Measurements from ENCODE around the gene SHLD2.
"Not testable (repeated sequence)": the region's sequence is repeated elsewhere in the genome, so short reads cannot be mapped to it uniquely, and the experiment has no call there.

SHLD2 gene

DNA sequence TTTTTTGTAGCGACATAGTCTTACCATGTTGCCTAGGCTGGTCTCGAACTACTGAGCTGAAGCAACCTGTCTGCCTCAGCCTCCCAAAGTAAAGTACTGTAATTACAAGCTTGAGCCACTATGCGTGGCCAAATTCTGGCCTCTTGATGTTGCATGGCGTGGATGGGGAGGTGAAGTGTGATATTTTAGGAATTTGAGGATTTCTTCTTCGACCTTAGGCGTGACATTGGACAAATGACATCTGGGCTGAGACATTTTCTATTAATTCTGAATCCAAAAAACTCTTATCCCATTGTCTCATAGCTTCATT lies 48.1 kb downstream of the SHLD2 start:
- not testable (repeated sequence) for FAIRE-seq

DNA sequence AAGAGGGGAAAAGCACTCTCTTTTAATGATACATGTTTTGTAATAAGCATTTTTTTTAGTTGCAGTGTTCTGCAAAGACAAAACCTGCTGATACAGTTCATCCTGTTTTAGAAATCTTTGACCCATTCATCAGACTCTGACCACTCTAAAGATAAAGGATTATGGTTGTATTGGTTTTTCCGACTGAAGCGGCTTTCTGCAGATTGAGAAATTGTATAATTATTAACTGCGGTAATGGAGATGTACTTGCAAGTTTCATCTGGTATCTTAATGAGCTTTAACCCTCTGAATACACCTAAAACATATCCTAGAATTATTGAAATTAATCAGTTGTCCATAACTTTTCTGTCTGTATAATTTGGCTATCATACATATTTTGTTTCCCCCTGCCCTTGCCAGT lies 50.6 kb downstream of the SHLD2 start:
- FAIRE-seq = not testable (repeated sequence)

DNA sequence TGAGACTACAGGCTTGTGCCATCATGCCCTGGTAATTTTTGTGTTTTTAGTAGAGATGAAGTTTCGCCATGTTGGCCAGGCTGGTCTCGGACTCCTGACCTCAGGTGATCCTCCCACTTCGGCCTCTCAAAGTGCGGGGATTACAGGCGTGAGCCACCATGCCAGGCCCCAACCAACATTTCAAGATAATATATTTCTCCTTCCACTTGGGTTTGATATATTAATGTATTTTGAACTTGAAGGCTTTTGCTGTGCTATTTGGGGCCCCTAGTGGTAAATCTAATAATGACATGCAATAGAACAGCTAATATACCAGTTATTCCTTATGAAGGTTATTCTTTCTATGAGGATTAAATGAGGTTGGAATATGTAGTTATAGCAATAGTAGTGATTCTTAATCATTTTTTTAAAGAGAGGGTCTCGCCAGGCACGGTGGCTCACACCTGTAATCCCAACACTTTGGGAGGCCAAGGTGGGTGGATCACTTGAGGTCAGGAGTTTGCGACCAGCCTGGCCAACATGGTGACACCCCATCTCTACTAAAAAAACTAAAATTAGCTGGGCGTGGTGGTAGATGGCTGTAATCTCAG lies 54.1 kb downstream of the SHLD2 start:
- FAIRE-seq = not testable (repeated sequence)

DNA sequence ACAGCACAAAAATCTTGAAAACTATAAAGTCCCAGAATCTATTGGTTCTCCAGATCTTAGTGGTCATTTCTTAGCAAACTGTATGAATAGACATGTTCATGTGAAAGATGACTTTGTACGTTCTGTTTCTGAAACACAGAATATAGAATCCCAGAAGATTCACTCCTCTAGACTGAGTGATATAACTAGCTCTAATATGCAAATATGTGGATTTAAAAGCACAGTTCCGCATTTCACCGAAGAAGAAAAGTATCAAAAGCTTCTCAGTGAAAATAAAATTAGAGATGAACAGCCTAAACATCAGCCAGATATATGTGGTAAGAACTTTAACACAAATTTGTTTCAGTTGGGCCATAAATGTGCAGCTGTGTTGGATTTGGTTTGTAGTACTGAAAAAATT lies 56.5 kb downstream of the SHLD2 start:
- FAIRE-seq = not testable (repeated sequence)

DNA sequence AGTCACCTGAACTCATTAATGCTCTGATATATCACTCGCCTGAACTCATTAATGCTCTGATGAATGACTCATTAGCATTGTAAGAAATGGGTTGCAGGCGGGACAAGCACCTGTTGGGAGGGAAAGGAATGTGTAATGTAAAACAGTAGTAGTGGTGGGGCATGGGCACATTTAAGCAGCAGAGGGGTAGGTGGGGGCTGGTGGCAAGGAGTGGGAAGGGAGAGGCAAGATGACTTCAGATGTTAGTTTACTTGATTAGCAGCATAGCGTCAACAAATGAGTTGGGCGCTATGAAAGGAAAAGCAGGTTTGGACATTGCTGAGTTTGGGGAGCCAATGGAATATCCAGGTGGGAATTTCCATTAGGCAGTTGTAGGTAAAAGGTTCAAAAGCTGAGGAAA lies 61.8 kb downstream of the SHLD2 start:
- FAIRE-seq = not testable (repeated sequence)

DNA sequence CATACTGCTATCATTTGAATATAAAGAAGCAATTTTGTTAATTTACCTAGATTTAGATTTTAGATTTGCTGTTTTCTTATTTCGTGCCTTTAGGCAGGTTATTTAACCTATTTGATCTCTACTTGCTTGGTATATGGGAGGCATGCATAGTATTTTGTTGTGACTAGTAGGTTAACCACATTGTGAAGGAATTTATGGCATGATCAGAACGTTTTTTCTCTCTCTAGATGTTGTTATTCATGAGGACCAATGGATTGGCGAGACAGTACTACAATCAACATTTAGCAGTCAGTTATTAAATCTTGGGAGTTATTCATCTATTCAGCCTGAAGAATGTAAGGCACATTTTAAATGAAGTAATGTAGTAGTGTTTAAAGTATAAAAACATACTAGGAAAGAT lies 62.8 kb downstream of the SHLD2 start:
- FAIRE-seq = not testable (repeated sequence)

DNA sequence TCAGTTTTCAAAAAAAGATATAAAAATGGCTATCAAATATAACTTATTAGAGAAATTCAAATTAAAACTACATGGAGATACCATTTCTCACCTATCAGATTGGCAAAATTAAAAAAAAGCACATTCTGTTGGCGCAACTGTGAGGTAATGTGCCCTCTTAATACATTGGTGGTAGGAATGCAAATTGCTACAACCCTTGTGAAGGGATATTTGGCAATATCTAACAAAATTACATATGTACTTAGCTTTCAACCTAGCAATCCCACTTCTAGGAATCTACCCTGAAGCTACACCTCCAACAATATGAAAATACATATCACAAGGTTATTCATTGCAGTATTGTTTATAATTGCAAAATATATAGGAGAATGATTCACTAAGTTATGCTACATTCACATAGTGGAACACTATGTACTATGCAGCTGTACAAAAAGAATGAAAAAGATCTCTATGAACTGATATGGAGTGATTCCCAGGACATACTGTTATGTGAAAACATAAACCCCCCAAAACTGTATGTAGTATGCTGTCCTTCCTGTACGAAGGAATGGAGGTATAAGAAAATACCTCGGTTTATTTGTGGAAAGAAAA lies 67.8 kb downstream of the SHLD2 start:
- not testable (repeated sequence) for FAIRE-seq

DNA sequence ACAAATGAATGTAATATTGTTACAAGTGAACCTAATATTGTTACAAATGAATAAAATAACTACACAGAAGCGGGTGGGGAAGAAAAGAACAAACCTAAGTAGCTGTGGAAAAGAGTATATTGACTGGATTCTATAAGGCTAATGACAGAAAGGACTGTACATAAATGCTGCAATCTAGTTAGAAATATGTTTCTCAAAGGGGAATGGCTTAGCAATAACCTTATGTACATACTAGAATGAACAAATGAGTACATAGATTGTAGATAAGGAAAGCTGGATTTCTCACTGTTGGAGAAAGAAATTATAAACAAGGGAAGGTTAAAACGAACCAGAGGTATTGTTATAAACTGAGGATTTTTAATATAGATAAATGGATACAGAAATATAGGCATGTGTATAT lies 68.4 kb downstream of the SHLD2 start:
- not testable (repeated sequence) for FAIRE-seq

DNA sequence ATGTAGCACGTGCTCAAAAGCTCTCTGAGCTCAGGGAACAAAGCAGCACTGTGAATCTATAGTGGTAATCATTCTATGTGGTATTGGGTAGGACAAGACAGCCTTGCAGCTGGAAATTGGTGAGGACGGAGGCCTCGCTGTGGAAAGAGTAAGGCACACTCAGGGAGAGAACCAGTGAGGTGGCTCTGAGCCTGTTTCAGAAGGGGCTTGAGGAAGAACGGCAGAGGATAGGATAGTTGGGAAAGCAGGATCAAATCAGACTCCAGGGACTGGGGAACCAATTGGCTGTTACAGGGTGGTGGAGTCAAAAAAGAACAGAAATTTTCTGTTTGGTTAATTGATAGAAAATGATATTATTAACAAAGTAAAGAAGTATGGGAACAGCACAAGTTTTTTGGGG lies 74.9 kb downstream of the SHLD2 start:
- not testable (repeated sequence) for FAIRE-seq

DNA sequence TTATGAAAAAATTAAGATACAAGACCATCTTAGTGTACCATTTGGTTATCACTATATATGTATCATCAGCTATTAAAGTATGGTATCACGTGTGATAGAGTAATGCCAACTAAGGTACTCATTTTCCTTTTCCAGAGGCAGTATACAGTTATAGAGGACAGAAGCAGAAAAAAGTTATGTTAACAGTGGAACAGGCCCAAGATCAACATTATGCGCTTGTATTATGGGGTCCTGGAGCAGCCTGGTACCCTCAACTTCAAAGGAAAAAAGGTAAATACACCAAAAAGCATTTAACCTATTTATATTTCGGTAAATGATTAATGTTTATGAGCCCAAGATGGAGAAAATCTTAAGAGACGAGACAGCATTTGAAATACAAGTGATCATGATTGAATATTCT lies 75.7 kb downstream of the SHLD2 start:
- not testable (repeated sequence) for FAIRE-seq

DNA sequence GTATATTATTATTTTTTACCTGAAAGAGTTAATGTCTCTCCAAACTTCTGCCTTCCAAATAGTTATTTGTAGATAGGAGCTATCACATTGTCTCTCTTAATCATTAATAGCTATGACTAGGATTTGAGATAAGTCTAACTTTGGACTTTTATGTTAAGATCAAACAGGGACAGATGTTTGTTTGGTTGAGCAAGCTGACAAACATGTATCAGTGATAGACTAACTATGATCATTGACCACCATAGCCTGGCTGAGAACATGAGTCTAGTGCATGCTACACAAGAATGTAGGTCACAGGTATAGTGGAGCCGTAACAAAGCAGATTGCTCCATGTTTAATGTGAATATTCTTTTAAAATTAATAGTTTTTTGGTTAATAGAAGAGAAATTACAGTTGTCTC lies 76.7 kb downstream of the SHLD2 start:
- not testable (repeated sequence) for FAIRE-seq

DNA sequence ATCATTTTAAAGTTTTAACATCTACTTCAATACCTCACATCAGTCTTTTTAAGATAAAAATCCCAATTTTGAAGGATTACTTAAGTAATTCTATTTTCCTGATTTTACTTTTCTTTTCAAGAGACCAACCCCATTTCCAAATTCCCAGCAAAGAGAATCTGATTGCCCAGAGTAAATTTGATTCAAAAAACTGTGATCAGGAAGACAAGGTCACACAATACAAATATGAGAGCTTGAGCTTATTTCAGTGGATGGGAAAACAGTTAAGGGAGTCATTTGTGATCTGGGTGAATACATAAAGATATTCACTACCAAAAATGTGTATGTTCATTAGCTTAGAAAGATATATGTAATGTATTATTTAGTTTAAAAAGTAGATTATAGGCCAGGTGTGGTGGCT lies 77.2 kb downstream of the SHLD2 start:
- not testable (repeated sequence) for FAIRE-seq

DNA sequence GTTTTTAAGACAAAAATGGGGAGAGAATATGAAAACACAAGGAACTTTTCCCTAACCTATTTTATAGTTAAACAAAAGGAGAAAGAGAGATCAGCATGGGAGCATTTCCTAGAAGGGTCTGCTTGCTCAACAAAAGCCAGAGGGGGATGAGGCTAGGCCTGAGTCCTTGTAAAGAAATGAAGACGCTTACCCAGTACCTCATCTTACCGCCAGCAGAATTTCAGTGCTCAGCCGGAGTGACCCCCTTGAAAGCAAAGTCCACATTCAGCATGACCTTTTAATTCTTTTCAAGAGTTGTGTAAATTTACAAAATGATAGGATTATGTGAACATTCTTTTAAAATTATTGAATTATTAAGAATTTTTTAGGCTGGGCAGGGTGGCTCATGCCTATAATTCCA lies 82.6 kb downstream of the SHLD2 start:
- FAIRE-seq = not testable (repeated sequence)

DNA sequence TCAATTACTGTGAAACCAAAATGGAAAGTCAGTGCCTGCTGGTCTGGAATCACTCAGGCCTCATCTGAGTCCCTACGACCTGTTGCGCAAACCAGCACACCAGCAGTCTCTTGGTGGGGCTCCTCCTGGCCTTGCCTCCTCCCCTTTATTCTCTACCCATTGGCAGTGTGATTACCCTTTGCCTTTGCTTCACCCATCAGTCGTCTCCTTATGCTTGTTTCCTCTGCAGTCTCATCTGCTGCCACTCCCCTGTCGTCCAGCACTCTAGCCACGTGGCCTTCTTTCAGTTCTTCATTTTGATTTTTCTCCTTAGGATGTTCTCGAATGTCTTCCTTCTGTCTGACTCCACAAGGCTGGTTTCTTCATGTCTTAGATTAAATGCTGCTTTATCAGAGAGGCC lies 89.4 kb downstream of the SHLD2 start:
- FAIRE-seq = not testable (repeated sequence)

DNA sequence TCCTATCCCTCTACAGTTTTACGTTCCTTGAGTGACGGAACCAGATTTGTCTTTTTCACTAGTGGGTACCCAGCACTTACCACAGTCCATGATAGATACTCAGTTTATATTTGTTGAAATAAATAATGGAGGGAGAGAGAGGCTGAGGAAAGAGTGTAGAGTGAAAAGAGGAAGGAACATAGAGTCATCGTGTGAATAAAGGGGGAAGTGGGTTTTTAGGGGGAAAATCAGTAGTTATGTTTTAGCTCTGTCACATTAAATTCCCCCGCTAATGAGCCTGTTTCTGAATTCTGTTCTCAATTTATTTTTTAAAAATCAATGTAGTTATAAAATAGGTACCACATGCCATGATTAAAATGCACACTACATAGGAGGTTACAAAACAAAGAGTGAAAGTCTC lies 91.0 kb downstream of the SHLD2 start:
- not testable (repeated sequence) for FAIRE-seq

DNA sequence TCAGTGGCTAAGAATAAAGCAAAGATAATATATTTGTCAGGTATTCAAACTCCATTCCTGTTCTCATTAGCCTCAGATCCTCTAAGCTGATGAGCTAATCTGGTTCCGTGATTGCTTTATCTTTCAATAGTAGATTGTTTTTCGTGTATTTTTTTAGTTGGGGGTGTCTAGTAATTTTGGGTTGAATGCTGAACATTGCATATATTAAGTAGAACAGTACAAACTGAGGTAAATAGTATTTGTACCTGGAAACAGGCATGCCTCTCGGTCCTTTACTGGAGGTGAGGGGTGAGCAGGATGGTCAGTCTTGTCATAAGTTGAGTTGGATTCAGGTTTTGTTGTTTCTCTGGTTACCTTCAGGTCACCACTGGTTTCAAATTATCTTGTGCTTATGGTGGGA lies 92.6 kb downstream of the SHLD2 start:
- not testable (repeated sequence) for FAIRE-seq

DNA sequence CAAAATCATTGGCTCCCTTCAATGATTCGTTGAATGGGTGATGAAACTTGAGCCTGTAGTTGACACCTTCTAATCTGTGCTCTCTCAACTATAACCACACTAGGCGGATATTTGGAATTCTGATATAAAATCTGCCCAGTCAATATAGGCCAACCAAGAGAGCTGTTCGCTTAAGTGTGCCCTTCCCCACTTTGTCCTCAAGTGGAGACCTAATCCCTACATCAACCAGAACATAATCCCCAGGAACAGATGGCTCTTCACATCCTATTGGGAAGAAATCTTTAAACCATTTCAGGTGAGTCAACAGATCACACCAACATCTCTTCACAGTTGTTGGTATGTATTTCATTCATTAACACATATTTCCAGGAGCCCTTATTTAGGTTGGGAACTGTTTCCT lies 96.8 kb downstream of the SHLD2 start:
- not testable (repeated sequence) for FAIRE-seq

DNA sequence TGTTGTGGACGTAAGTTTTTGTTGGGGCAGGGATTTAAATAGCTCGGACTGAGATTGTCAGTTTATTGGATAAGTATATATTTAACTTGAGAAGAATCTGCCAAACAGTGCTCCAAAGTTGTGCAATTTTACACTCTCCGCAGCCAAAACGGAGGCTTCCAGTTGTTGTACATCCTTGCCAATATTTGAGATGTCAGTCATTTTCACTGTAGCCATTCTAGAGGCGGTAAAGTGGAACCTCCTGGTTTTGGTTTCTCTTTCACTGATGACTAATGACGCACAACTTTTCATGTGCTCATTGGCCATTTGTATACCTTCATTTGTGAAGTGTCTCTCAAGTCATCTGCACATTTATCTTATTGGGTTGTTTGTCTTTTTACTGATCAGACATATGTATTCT lies 105.9 kb downstream of the SHLD2 start:
- FAIRE-seq = not testable (repeated sequence)

DNA sequence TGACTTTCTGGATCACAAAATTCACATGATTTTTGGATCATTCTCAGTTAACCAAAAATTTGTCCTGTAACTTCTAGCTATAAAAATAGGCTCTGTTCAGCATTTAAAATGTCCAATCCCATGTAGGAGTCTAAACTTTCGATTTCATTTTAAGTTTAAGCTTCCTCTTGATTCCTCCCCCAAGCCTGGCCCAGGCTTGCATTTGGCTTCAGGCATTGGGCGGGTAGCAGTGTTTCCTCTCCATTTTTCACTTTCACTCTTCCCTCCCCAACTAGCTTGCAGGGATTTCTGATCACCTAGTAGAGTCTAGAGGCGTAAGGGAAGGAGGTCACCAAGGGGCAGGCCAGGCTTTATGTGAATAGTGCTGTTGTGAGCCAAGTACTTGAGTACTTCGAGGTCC lies 109.8 kb downstream of the SHLD2 start:
- FAIRE-seq = not testable (repeated sequence)

DNA sequence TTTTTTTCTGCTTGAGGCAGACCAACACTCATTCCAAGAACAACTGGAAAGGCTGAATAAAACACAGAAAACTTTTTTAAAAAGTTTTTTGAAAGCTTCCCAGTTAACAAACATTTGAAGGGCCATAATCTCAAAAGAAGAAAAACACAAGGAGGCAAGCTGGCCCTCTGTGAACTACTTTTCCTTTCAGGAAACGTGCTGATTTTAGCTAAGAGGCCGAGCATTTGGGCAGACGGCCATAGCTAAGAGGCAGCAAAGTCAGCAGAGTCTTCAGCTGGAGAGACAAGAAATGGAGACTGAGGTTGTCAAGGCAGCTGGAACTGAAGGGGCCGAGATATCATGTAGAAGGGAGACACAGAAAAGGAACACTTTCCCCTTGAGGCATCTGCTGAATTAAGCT lies 111.9 kb downstream of the SHLD2 start:
- FAIRE-seq = not testable (repeated sequence)

DNA sequence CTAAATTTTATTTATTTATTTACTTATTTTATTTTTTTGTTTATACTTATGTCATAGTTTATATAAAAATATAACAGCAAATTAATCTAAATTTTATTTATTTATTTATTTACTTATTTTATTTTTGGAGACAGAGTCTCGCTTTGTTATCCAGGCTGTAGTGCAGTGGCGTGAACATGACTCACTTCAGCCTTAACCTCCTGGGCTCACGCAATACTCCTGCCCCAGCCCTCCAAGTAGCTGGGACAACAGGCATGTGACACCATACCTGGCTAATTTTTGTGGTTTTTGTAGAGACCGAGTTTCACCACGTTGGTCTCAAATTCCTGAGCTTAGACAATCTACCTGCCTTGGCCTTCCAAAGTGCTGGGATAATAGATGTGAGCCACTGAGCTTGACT lies 115.3 kb downstream of the SHLD2 start:
- peak; percentile 40 for FAIRE-seq

DNA sequence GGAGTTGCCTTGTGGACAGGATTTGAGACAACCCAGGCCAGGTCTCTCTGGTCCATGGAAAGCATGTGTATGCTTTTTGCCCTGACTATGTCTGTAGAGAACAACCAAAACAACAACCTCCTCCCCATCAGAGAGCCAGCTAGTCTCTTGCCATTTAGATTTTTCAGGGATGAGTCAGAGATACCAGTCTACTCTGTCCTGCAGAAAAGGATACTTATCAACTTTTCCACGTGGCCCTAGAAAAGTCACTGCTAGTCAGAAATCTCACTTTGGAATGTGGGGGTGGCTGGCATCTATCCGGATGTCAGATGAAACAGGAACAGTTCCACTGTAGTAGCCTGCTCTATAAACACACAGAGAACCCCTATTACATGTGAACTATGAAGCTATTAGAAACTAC lies 116.8 kb downstream of the SHLD2 start:
- not testable (repeated sequence) for FAIRE-seq

DNA sequence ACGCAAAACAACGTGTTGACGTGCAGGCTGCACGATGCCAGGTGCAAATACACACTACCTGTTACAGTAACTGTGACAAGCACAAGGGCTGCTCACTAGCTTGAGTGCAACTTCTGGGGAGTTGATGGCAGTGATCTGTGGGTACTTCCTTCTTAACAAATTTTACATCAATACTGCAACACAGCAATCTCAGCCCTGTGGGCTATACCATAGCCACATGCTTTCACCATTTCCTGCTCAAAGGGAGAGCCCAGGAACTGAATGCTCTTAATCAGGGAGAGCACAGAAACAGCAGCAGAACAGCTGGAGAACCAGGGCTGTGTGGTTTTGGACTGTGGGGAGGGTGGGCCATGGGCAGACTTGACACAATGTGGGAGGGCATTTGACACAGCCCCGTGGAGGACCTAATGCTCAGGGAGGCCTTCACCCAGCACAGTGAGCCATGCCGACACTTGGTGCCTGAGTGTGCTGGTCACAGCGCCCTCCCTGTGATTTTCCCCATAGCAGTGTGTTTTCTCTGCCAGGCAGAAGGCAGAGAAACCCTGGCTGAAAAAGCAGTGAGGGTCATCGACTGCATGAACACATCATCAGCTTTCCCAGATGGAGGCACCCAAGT lies 118.3 kb downstream of the SHLD2 start:
- not testable (repeated sequence) for FAIRE-seq

DNA sequence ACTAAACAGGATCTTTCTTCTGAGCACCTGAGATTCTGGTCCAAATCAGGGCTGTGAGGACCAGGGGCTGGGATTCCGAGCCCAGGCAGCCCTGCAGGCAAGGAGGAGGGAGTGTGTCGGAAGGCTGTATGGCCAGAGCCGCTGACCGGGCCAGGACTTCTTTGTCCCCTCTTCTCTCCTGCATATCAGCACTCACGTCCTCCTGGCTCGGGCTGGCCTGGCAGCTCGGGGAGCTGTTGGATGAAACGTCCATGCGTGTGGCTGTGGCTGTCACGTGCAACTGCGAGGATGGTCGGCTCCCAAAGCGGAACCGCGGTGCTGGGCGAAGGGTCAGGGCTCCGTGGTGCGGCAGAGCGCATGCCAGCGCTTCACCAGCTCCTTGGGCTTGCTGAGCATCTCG lies 118.8 kb downstream of the SHLD2 start:
- not testable (repeated sequence) for FAIRE-seq

DNA sequence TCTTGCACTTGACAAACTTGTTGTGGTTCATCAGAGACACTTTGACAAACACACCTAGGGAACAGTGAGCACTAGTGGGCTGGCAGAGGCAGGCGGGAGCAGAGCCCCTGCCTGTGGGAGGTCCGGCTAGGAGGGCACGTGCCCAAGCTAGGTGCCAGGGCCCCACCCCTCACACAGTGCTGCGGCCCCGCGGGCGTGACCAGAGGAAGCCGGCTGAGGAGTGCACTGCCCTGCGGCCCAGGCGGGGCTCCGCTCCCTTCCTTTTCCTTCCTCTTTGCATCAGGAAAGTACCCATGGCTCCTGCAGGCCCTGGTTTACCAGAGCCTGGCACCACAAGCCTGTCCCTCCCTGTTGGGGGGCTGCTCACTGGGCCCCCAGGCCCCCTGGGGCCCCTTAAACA lies 121.1 kb downstream of the SHLD2 start:
- FAIRE-seq = not testable (repeated sequence)
